Measurements from ENCODE around the gene RANBP3. TPM values are rescaled to one million over a fixed set of nuclear protein-coding genes. Genes with fewer than 3 reads are reported as not detected.

Gene RANBP3
- total RNA-seq, 1 experiment from 2014 or later = 62.4 TPM

GRCh38 chr19:5954293-5954692, 23.6 kb downstream of the RANBP3 start:
- TF ChIP-seq ZBTB33 (IDR thresholded peaks at IDR 0.05; ENCODE audit: extremely low read depth, insufficient replicate concordance, low read length) = no peak
- no peak for TF ChIP-seq EZH2phosphoT487 (IDR thresholded peaks at IDR 0.05; ENCODE audit: borderline replicate concordance)
- TF ChIP-seq EZH2 (IDR thresholded peaks at IDR 0.05) = no peak
- TF ChIP-seq EGR1 (IDR thresholded peaks at IDR 0.05; ENCODE audit: low read depth) = no peak
- no peak for TF ChIP-seq ZFX (IDR thresholded peaks at IDR 0.05)
- TF ChIP-seq FOSL1 (IDR thresholded peaks at IDR 0.05; ENCODE audit: low read depth) = no peak
- no peak for TF ChIP-seq ZNF274 (IDR thresholded peaks at IDR 0.05; ENCODE audit: low read depth, low read length)
- no peak for TF ChIP-seq POLR2AphosphoS5 (IDR thresholded peaks at IDR 0.05; ENCODE audit: low read depth, low read length)
- TF ChIP-seq POLR2A (IDR thresholded peaks at IDR 0.05; ENCODE audit: borderline replicate concordance, extremely low read depth, insufficient read depth, insufficient read length) = no peak
- TF ChIP-seq REST (IDR thresholded peaks at IDR 0.05; ENCODE audit: low read depth) = no peak
- no peak for TF ChIP-seq CEBPB (IDR thresholded peaks at IDR 0.05; ENCODE audit: low read depth)
- TF ChIP-seq SP1 (IDR thresholded peaks at IDR 0.05; ENCODE audit: low read depth) = no peak
- TF ChIP-seq SIN3A (IDR thresholded peaks at IDR 0.05; ENCODE audit: low read depth) = no peak
- peaks cover 0 to 14% of the 10 kb centered on the region in 2 experiments; a peak in 1 of 4 replicates for H3K36me3 ChIP-seq (ENCODE audit: control insufficient read depth in 1 of 2, insufficient read depth in 2 of 2, low read length in 2 of 2)
- H3K9ac ChIP-seq (ENCODE audit: low read length) = no peak overlapping the region
- H4K20me1 ChIP-seq (ENCODE audit: insufficient read depth) = peaks cover 15% of the 10 kb centered on the region; the same call in 1 of the 2 replicates
- H3K79me2 ChIP-seq (ENCODE audit: insufficient read depth, low read length) = peaks cover 98% of the 10 kb centered on the region
- H3K4me2 ChIP-seq (ENCODE audit: low read length) = no peak overlapping the region
- RAD21 ChIA-PET (ENCODE audit: low non-redundant PET in 1 of 2, low total read pairs in 2 of 2, uncharacterized antibody in 2 of 2, unreplicated experiment in 2 of 2) = no interaction called here
- no peaks in the 10 kb centered on the region for H3K27me3 ChIP-seq (ENCODE audit: insufficient read depth, low read length)
- no peak overlapping the region for H3K27ac ChIP-seq (ENCODE audit: low read depth, low read length)
- 0 out of 4 replicates have a peak, but pooled peaks cover 0 to 2% of the 10 kb centered on the region in 2 experiments for H3K4me1 ChIP-seq (ENCODE audit: control insufficient read depth in 1 of 2, insufficient read depth in 2 of 2, low read length in 2 of 2)
- POLR2A ChIA-PET = no interaction called here
- H2AFZ ChIP-seq (ENCODE audit: low read depth, low read length, poor library complexity, severe bottlenecking) = no peak overlapping the region
- no peak overlapping the region for H3K4me3 ChIP-seq (replicated peaks in 1 of 2; ENCODE audit: low read depth in 1 of 2, low read length in 2 of 2)
- no TSS peak for BruUV-seq (replicated peaks)
- ATAC-seq (no peak), DNase-seq (ENCODE audit: low read depth, low spot score) (no peak)
- no peaks in the 10 kb centered on the region for H3K9me2 ChIP-seq (ENCODE audit: insufficient read depth)
- intact Hi-C loops (cut with micrococcal nuclease) = no loop called here
- H3K9me3 ChIP-seq (ENCODE audit: control insufficient read depth in 1 of 2, insufficient read depth in 1 of 2, low read depth in 1 of 2, low read length in 2 of 2) = no peaks in the 10 kb centered on the region
- CTCF ChIA-PET = no interaction called here

All from HCT116 (cell line).